HG03135 (cell line): ENCODE results near the gene TPO.
"Not testable (repeated sequence)": the region's sequence is repeated elsewhere in the genome, so short reads cannot be mapped to it uniquely, and the experiment has no call there.

ENCODE experiments used
- ATAC-seq: cut with Tn5 transposase; IDR thresholded peaks from one replicate; pipeline ENCODE4 v1.9.1; 2021; ENCODE audit warnings: mild to moderate bottlenecking, moderate library complexity; ENCODE audit not compliant: unreplicated experiment

The TPO gene

DNA sequence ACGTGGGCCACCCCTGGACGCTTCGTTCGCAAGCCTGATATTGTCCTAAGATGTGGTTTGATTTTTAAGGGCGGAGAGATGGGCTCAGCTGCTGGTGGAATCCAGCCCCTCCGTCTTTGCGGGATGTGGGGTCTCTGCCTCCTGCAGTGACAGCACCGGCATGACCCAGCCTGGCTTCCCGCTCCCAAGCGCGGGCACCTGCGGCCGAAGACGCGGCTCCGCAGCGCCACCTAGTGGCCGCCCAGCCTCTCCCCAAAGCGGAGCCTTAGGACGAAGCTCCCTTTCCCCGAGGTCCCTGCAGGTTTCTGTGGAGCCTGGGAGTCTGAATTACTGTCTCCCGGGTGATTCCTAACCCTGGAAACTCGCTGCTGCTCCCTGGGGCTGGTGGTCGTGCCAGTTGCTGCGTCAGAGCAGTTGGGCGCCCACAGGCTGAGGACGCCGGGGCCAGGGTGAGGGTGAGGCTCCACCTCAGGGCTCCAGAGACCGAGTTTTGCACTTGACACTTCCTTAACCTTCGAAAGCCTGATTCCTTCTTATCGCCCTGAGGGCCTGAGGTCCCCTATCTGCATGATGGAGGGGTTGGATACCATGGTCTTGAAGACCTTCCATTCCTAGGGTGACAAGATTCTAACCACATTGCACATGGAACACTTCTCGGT lies 137.5 kb downstream of the TPO start:
- ATAC-seq, result peak; percentile 65

DNA sequence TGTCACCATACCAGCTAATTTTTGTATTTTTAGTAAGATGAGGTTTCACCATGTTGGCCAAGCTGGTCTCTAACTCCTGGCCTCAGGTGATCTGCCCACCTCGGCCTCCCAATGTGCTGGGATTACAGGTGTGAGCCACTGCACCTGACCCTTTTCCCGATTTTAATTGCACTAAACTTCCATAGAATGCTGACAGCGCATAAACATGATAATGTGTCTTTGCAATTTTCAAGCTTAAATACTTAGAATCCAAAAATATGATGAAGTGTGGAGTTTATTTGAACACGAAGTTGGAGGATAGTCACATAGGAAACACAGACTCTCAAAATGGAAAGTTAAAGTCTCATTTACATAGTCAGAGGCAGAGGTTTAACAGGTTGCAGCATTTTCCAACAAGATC lies 138.6 kb downstream of the TPO start:
- no peak for ATAC-seq

DNA sequence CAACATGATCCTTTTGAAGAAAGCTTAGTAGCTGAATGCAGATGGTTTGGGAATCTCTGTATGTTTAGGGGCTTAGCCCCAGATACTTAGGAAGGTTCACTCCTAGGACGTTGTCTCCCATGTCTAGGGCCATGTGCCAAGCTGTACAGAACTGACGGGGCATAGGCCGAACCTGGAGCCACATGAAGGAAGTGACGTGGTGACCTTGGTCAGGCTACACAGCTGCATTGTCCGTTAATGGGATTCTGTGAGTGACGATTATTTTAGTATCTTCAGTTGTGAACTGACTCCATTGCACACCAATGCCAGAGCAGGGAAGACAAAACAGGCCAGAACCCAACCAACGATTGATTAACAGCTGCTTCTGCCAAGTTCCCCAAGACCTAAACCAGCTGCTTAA lies 139.3 kb downstream of the TPO start:
- ATAC-seq, result no peak

GRCh38 chr2:1553671-1554295 lies 140.5 kb downstream of the TPO start:
- no peak for ATAC-seq

DNA sequence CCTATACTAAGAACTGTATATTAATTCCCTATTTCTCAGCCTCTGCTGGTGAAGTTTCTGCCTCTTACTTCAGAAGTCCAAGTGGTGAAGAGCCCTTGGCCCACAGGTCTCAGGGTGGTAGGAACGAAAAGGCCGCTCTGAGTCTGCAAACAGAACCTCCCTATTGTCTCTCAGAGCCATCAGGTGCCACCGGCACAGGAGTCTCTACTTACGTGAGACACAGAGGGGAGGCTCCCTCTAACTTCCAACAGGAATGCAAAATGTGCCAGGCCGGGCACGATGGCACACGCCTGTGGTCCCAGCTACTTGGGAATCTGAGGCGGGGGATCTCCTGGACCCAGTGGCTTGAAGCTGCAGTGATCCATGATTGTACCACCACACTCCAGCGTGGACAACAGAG lies 143.0 kb downstream of the TPO start:
- ATAC-seq, result no peak

GRCh38 chr2:1556776-1557466 lies 143.7 kb downstream of the TPO start:
- ATAC-seq, result no peak

DNA sequence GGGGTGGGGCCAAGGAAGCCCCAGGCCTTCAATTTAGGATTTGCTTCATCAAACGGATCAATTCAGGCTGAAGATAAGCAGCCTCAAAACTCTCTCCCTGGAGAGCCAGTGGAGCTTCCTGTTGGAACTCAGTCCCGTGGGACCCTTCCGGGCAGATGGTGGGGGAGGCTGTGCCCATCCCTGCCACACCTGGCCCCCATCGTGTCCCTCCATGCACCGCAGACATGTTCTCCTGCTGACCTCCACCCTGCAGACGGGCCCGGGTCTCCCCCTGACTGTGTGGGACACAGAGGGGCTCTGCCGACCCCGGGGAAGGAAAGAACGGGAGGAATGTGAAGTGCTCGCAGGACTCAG lies 144.2 kb downstream of the TPO start:
- no peak for ATAC-seq

DNA sequence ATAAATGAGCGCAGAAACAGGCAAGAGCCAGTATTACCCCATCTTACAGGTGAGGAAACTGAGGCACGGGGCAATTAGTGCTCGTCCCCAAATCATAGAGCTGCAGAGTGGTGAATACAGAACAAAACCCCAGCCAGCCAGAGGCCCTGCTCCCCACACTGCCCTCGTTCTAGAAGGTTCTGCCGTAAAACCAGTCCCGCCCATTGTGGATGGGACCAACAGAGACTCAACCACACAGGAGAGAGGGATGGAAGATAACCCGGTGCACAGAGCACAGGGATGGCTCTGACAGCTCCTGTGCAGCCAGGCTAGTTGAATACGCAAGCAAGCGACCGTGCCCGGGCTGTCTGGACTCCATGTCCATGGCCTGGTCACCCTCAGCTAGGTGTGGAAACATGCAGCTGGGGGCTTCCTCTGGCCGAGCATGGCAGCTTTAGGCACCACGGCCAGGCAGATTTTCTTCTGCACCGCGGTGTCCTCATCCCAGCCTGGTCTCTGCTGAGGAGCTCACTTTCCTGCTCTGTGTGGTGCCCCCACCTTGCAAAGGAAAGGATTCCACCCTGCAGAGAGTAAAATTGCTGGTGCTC lies 146.4 kb downstream of the TPO start:
- no peak for ATAC-seq

DNA sequence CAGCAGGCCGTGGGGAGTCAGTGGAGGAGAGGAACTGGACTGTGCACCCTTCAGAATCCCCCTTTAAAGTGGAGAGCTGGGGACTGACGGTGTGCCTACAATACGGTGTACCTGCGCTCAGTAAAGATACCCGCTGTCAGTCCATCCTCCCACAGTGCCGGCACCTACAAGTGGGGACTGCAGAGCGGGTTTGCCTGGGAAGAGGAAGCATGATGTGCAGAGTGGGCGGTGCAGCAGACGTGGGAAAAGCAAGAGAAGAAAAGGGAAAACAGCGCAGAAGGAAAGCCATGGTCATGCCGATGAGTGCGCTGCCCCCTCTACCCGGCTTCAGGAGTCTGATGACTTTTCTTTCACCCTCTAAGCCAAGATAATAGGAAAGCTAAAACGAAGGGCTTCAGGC lies 148.0 kb downstream of the TPO start:
- no peak for ATAC-seq

DNA sequence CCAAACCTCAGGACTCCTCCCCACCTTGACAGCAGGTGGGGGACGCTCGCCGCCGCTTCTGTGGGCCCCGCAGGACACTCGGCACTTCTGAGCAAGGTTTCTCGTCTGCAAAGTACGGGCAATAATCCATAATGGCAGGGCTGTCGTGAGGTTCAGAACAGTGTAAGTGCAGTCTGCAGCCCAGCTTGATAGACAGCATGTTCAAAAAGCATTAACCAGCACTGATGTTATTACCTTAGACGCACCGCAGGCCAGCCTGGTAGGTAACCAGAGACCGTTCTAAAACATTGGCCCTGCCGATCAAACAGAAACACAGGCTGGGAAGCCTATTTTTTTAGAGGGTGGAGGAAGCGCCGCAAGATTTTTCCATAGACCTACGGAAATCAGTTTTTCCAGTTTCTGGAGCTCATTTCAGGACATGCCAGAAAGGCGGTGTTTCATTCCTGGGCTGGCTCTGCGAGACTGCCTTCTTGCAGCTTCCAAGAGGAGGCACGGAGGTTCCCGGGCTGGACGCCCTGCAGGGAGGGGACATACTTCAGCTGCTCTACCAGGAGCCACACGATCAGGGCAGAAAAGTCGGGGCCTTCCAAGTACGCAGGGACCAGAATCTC lies 148.7 kb downstream of the TPO start:
- ATAC-seq, result no peak

GRCh38 chr2:1563084-1563857 lies 150.0 kb downstream of the TPO start:
- no peak for ATAC-seq

GRCh38 chr2:1563943-1564891 lies 151.0 kb downstream of the TPO start:
- no peak for ATAC-seq

DNA sequence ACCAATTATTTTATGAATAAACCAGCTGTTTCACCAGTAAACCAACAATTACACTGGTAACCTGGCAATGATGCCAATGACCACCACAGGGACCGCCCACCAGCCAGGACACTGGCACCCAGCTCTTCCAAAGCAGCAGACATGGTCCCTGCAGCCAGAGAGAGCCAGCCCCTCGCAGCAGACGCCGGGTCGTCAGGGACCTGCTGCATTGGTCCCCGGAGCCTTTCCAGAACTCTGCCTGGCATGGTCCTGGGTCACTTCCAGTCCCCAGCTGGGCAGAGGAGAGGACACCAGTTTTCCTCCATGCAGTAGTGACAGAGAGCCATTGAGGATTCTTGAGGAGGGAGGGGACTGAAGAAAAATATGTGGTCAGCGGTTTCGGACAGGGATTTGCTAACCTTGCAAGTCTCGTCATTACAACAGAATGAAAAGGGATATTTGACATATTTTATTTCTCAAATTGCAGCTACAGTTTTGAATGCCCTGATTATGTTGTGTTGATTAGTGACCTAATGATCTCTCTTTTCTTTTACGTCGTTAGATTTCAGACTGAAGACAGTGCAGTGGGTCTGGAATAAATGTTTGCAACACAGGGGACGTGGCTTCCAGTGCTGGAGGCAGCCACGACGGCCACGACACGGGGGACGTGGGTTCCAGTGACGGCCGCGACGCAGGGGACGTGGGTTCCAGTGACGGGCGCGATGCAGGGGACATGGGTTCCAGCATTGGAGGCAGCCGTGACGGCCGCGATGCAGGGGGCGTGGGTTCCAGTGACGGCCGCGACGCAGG lies 154.5 kb downstream of the TPO start:
- ATAC-seq, result no peak

DNA sequence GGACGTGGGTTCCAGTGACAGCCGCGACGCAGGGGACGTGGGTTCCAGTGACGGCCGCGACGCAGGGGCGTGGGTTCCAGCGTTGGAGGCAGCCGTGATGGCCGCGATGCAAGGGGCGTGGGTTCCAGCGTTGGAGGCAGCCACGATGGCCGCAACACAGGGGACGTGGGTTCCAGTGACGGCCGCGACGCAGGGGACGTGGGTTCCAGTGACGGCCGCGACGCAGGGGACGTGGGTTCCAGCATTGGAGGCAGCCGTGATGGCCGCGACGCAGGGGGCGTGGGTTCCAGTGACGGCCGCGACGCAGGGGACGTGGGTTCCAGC lies 155.0 kb downstream of the TPO start:
- not testable (repeated sequence) for ATAC-seq

GRCh38 chr2:1569879-1570450 lies 156.7 kb downstream of the TPO start:
- no peak for ATAC-seq

DNA sequence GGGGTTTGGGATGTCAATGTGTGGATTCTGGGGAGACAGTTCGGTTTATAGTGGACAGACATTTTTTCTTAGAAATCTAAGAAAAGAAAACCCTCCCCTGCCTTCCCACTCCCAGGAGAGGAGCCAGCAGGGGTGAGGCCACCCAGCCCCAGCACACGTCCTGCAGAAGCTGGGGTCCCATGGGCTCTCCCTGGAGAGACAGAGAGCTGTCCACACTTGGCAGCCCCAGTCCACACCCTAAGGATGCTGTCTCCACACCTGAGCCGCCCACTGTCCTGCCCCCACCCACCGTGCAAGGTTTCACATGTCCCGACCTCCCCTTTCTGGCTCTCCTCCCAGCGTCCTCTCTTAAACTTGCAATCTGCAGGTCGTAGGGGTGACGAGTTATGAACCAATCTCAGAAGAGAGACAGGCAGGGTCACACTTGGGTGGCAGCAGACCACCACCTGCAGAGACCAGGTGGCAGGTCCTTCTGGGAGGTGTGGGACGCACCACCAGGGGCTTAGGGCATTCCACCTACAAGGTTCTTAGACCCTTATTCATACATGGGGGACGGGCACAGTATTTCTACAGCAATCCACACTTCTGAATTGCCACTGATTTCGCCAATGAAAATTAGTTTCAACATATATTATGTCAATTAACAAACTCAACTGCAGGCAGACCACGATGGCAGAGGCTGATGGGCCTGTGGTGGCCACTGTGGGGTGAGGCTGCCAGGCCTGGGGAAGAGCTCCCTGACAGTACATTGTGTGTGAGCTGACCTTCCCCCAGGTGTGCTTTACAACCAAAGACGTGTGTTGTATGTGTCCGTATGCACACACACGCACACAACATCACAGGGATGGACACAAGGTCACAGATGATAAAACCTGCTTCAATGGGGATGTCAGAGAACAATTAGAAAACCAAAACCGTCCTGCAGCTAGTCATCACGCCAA lies 158.5 kb downstream of the TPO start:
- no peak for ATAC-seq

DNA sequence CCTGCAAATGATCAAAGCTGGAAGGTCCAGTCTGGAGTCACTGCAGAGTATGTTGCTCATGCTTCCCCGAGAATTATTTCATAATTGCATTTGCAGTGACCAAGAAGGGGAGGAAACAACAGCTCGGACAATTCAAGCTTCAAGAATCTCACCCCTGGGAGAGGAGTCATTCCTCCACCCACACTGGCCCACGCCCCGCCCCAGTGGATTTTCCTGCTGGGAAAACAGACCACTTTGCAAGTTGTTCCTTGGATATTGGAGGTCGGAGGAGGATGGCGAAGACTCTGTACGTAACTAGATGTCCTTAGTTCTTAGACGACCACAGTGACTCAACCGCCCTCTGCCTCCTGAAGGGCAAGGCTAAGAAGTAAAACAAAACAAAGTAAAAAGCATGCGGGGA lies 159.4 kb downstream of the TPO start:
- ATAC-seq, result no peak

DNA sequence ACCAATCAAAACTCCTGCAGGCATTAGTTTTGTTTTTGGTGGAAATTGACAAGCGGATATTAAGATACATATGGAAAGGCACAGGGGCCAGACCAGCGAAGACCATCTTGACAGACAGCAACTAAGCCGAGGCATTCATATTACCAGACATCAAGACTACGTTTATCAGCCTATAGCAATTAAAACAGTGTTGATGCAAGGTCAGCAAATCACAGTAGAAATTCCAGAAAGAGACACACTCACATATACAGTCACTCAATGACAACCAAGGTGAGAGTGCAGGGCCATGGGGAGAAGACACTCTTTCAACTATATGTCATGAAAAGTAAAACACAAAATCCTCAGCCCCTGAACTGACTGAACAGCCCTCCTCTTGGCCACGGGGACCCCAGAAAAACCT lies 164.6 kb downstream of the TPO start:
- ATAC-seq, result no peak
